DMS79 (cell line): ENCODE results near the gene ARHGAP5.
"Not testable (repeated sequence)": the region's sequence is repeated elsewhere in the genome, so short reads cannot be mapped to it uniquely, and the experiment has no call there.

Source experiments
- DNase-seq: peaks from one replicate; lab custom pipeline; 2025; lab: John Stamatoyannopoulos, UW

ARHGAP5 gene

DNA sequence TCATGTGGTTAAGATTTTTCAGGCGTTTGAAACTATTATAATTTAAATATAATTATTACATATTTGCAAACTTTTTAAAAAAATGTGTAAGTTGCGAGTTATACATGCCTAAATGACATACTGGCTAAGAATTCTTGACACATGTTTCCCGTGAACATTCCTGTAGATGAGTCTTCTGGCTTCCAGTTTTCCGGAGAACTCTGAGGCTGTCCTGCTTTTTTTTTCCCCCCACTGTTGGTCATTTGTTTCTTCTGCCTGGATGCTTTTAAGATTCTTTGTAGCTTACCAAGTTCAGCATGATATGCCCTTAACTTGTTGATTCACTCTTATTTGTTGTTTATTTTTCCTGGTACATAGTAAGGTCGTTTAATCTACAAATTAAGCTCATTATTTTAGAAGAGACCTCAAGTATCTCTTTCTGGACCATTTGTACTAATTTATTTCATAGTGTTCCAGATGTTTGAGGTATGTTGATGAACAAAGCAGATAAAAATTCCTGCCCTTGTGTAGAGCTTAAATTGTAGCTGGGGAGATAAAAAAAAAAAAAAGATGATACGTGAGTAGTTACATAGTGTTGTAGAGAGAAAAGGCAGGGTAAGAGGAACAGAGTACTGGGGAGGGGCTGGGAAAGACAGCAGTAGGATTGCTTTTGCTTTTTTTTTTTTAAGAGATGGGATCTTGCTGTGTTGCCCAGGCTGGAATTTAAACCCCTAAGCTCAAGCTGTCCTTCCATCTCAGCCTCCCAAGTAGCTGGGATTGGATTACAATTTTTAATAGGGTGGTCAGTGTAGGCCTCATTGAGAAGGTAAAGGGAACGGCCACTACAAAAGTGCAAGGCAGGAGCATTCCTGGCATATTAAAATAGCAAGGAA is 32.8 kb downstream of the ARHGAP5 start:
- no peak for DNase-seq

DNA sequence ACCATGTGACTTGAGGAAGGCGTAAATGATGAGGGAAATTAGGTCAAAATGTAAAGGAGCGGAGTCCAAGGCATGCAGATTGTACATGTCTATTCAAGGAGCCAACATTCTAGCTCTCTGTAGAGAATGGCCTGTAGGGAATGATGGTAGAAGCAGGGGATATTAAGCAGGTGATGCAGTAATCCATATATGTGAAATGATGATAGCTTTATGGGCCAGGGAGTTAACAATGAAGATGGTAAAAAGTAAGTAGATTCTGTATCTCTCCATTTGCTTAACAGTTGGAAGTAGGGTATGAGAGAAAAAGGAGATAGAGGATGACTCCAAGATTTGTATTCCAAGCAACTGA is 33.4 kb downstream of the ARHGAP5 start:
- DNase-seq, result no peak

DNA sequence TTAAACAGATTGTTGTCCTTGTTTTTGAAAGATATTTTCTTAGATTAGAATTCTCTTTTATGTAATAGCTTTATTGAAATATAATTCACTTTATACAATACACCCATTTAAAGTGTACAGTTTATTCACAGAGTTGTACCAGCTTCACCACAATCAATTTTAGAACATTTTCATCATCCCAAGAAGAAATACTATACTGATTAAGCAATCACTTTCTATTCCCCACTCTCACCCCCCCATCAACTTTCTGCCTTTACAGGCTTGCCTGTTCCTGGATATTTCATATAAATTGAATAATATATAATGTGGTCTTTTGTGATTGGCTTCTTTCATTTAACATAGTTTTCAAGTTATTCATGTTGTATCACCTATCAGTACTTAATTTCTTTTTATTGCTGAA is 44.4 kb downstream of the ARHGAP5 start:
- DNase-seq, result no peak

GRCh38 chr14:32121948-32122347 is 44.8 kb downstream of the ARHGAP5 start:
- DNase-seq, result no peak

DNA sequence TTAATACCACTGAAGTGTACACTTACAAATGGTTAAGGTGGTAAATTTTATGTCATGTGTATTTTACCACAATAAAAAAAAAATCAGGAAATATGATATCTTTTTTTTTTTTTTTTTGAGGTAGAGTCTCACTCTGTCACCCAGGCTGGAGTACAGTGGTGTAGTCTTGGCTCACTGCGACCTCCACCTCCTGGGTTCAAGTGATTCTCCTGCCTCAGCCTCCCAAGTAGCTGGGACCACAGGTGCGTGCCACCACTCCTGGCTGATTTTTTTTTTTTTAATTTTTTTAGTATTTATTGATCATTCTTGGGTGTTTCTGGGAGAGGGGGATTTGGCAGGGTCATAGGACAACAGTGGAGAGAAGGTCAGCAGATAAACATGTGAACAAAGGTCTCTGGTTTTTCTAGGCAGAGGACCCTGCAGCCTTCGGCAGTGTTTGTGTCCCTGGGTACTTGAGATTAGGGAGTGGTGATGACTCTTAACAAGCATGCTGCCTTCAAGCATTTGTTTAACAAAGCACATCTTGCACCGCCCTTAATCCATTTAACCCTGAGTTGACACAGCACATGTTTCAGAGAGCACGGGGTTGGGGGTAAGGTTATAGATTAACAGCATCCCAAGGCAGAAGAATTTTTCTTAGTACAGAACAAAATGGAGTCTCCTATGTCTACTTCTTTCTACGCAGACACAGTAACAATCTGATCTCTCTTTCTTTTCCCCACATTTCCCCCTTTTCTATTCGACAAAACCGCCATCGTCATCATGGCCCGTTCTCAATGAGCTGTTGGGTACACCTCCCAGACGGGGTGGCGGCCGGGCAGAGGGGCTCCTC is 50.0 kb downstream of the ARHGAP5 start:
- DNase-seq, result not testable (repeated sequence)

DNA sequence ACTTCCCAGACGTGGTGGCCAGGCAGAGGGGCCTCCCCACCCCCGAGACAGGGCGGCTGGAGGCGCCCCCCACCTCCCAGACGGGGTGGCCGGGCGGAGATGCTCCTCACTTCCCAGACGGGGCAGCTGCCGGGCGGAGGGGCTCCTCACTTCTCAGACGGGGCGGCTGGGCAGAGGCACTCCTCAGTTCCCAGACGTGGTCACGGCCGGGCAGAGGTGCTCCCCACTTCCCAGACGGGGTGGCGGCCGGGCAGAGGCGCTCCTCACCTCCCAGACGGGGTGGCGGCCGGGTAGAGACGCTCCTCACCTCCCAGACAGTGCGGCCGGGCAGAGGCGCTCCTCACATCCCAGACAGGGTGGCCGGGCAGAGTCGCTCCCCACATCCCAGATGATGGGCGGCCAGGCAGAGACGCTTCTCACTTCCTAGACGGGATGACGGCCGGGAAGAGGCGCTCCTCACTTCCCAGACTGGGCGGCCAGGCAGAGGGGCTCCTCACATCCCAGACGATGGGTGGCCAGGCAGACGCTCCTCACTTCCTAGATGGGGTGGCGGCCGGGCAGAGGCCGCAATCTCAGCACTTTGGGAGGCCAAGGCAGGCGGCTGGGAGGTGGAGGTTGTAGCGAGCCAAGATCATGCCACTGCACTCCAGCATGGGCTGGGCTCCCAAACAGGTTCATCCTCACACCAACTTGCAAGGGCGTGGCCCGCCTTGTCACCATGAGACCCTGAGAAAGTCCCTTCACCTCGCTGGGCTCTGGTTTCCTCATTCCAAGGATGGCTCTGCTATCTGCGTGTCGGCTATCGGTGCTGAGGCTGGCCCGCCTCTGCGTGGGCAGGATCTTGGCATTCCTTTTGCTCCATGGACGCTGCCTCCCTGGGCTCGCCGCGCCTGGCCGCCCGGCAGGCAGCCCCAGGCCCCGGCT is 50.9 kb downstream of the ARHGAP5 start:
- DNase-seq, result not testable (repeated sequence)

DNA sequence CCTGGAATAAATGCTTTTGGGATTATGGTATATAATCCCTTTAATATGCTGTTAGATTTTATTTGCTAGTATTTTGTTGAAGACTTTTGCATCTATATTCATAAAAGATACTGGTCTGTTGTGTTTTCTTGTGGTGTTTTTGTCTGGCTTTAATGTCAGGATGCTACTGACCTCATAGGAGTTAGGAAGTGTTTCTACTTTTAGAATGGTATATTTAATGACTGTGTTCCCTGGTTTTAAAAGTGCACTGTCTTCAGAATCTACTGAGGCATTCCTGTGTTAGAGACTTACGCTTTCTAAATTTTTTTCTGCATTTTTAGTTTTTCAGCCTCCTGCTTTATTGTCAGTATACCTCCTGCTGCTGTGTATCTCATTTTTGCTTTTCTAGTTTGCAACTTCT is 51.6 kb downstream of the ARHGAP5 start:
- no peak for DNase-seq

- no peak for DNase-seq
These were observed 52.0 kb downstream of the ARHGAP5 start for GRCh38 chr14:32129124-32129523.

DNA sequence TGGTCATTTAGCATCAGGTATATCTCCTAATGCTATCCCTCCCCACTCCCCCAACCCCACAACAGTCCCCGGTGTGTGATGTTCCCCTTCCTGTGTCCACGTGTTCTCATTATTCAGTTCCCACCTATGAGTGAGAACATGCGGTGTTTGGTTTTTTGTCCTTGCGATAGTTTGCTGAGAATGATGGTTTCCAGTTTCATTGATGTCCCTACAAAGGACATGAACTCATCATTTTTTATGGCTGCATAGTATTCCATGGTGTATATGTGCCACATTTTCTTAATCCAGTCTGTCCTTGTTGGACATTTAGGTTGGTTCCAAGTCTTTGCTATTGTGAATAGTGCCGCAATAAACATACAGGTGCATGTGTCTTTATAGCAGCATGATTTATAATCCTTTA is 54.6 kb downstream of the ARHGAP5 start:
- DNase-seq, result not testable (repeated sequence)

- DNase-seq, result peak; percentile 98
These were observed 57.5 kb downstream of the ARHGAP5 start for GRCh38 chr14:32134448-32135097.

- no peak for DNase-seq
These were observed 59.1 kb downstream of the ARHGAP5 start for GRCh38 chr14:32136027-32136825.

DNA sequence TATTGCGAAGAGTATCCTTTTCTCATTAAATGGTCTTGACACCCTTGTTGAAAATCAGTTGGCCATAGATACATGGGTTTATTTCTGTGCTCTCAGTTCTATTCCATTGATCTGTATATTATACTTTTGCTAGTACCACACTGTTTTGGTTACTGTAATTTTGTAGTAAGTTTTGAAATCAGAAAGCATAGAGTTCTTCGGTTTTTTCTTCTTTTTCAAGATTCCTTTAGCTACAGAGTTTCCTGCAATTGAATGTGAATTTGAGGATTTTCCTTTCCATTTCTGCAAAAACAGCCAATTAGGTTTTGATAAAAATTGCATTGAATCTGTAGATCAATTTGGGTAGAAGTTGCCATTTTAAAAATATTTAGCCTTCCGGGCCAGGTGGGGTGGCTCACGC is 60.2 kb downstream of the ARHGAP5 start:
- DNase-seq, result no peak

DNA sequence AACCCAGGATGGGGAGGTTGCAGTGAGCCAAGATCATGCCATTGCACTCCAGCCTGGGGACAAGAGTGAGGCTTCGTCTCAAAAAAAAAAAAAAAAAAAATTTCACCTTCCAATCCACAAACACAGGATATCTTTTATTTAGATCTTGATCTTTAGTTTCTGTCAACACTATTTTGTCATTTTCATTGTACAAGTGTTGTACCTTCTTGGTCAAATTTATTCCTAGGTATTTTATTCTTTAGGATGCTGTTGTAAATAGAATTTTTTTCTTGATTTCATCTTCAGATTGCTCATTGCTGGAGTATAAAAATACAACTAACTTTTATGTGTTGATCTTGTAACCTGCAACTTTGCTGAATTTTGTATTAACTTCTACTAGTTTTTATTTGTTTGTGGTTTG is 60.8 kb downstream of the ARHGAP5 start:
- DNase-seq, result no peak

GRCh38 chr14:32142341-32142740 is 65.2 kb downstream of the ARHGAP5 start:
- DNase-seq, result no peak

DNA sequence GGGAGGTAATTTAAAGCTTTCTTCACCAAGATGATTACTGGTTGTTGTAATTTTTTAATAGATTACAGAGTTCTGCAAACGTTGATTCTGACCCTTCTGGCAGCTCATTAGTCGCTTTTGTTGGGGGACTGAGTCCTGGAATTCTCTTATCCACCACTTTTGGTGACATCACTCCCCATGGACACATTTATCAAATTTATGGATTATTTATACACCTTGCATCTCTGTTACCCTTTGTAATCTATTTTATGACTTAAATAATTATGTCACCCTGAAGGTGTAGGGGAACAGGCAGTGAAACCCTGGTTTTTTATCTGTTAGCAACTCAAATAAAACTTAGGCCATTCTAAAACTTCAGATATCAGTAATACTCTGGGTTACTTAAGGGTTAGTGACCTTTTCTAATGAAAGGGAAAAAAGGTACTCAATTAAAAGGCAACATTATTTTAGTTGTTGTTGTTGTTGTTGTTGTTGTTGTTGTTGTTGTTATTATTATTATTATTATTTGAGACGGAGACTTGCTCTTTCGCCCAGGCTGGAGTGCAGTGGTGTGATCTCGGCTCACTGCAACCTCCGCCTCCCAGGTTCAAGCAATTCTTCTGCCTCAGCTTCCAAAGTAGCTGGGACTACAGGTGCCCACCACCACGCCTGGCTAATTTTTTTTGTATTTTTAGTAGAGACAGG is 65.8 kb downstream of the ARHGAP5 start:
- no peak for DNase-seq

DNA sequence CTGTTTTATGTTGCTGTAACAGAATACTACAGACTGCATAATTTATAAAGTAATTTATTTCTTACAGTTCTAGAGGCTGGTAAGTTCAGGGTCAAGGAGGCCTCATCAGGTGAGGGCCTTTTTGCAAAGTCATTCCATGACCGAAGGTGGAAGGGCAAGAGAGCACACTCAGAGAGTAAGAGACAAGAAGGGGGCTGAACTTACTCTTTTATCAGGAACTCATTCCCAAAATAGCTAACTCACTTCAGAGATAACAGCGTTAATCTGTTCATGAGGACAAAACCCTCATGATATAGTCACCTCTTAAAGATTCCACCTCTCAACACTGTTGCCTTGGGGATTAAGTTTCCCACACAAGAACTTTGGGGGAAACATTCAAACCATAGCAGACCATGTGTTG is 73.3 kb downstream of the ARHGAP5 start:
- DNase-seq, result no peak

GRCh38 chr14:32166029-32166428 is 88.9 kb downstream of the ARHGAP5 start:
- DNase-seq, result no peak

DNA sequence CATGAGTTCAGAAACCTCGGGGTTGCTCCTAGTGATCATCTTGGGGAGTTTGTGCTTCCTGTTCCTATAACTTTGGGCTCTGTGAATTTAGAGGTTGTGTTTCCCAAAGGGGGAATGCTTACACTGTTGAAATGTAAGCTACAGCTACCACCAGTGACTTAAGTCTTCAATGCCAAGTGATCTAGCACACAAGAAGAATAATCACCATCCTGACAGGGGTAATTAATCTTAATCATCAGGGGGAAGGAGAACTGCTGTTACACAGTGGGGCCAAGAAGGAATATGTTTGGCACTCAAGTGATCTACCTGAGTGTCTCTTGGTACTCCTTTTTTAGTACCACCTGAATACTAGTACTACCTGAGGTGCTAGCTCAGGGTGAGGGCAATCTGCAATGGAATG is 89.8 kb downstream of the ARHGAP5 start:
- no peak for DNase-seq

- no peak for DNase-seq
These were observed 90.8 kb downstream of the ARHGAP5 start for GRCh38 chr14:32167907-32168306.

- DNase-seq, result no peak
These were observed 92.1 kb downstream of the ARHGAP5 start for GRCh38 chr14:32169191-32169590.
